Muscle layer of duodenum (tissue), 2 donors: Measurements from ENCODE around the gene EIF5AL1.
"Not testable (repeated sequence)": the region's sequence is repeated elsewhere in the genome, so short reads cannot be mapped to it uniquely, and the experiment has no call there.

ENCODE experiments used
- H3K27ac ChIP-seq: one replicate; pipeline ENCODE4 v1.7.0; 2013; ENCODE audit warnings: mild to moderate bottlenecking, low read length
- H3K27me3 ChIP-seq: one replicate; pipeline ENCODE4 v1.7.0; 2013; ENCODE audit warnings: low read depth, mild to moderate bottlenecking, control low read depth, low read length
- H3K36me3 ChIP-seq, 2 donors: one replicate each; pipeline ENCODE4 v1.7.0; 2013; ENCODE audit warnings: low read length in 2 of 2, control low read depth in 1 of 2, mild to moderate bottlenecking in 1 of 2; ENCODE audit not compliant: insufficient read depth in 2 of 2, control insufficient read depth in 1 of 2
- H3K4me1 ChIP-seq, 2 donors: one replicate each; pipeline ENCODE4 v1.7.0; 2013; ENCODE audit warnings: low read length in 2 of 2, mild to moderate bottlenecking in 2 of 2, control low read depth in 1 of 2, moderate library complexity in 1 of 2; ENCODE audit not compliant: insufficient read depth in 2 of 2, control insufficient read depth in 1 of 2
- H3K4me3 ChIP-seq, 2 donors: one replicate each; pipeline ENCODE4 v1.7.0; 2013; ENCODE audit warnings: low read length in 2 of 2, low read depth in 1 of 2, mild to moderate bottlenecking in 1 of 2
- H3K9me3 ChIP-seq, 2 donors: one replicate each; pipeline ENCODE4 v1.7.0; 2013; ENCODE audit warnings: low read length in 2 of 2, control low read depth in 1 of 2, mild to moderate bottlenecking in 1 of 2; ENCODE audit not compliant: control insufficient read depth in 1 of 2
- donor health status: healthy.

Gene EIF5AL1

GRCh38 chr10:79544926-79545659 is 32.8 kb downstream of the EIF5AL1 start:
- not testable (repeated sequence) for H3K9me3 ChIP-seq, H3K4me3 ChIP-seq, H3K27me3 ChIP-seq, H3K27ac ChIP-seq, H3K4me1 ChIP-seq, H3K36me3 ChIP-seq

GRCh38 chr10:79547128-79547527 is 34.8 kb downstream of the EIF5AL1 start:
- H3K27me3 ChIP-seq, H3K4me3 ChIP-seq, H3K36me3 ChIP-seq, H3K4me1 ChIP-seq, H3K27ac ChIP-seq, H3K9me3 ChIP-seq: not testable (repeated sequence)

- Histone ChIP-seq H3K4me1 (no peaks in the 10 kb centered on the region), H3K27me3 (no peaks in the 10 kb centered on the region), H3K36me3 (no peaks in the 10 kb centered on the region), H3K9me3 (no peaks in the 10 kb centered on the region), H3K27ac (no peak overlapping the region), H3K4me3 (no peak overlapping the region)
These were observed 35.6 kb downstream of the EIF5AL1 start for GRCh38 chr10:79547973-79548372.

GRCh38 chr10:79552143-79552542 is 39.8 kb downstream of the EIF5AL1 start:
- Histone ChIP-seq H3K4me1 (no peaks in the 10 kb centered on the region), H3K9me3 (no peaks in the 10 kb centered on the region), H3K27ac (no peak overlapping the region), H3K27me3 (no peaks in the 10 kb centered on the region), H3K36me3 (no peaks in the 10 kb centered on the region), H3K4me3 (no peak overlapping the region)

- Histone ChIP-seq H3K4me1 (no peaks in the 10 kb centered on the region), H3K27ac (no peak overlapping the region), H3K9me3 (no peaks in the 10 kb centered on the region), H3K27me3 (no peaks in the 10 kb centered on the region), H3K36me3 (no peaks in the 10 kb centered on the region), H3K4me3 (no peak overlapping the region)
These were observed 43.3 kb downstream of the EIF5AL1 start for GRCh38 chr10:79555354-79556309.

GRCh38 chr10:79556961-79557360 is 44.6 kb downstream of the EIF5AL1 start:
- H3K27ac ChIP-seq, H3K27me3 ChIP-seq, H3K4me3 ChIP-seq, H3K4me1 ChIP-seq, H3K9me3 ChIP-seq, H3K36me3 ChIP-seq: not testable (repeated sequence)

- H3K36me3 ChIP-seq = no peaks in the 10 kb centered on the region
- no peak overlapping the region for H3K27ac ChIP-seq
- no peaks in the 10 kb centered on the region for H3K9me3 ChIP-seq
- H3K4me3 ChIP-seq = no peak overlapping the region
- no peaks in the 10 kb centered on the region for H3K27me3 ChIP-seq
- peaks cover 0 to 6% of the 10 kb centered on the region in 2 donors for H3K4me1 ChIP-seq
These were observed 47.4 kb downstream of the EIF5AL1 start for GRCh38 chr10:79559726-79560125.

- Histone ChIP-seq H3K9me3 (no peaks in the 10 kb centered on the region), H3K4me1 (peaks cover 0 to 6% of the 10 kb centered on the region in 2 donors), H3K36me3 (no peaks in the 10 kb centered on the region), H3K27me3 (no peaks in the 10 kb centered on the region), H3K4me3 (no peak within 1 kb of the TSS), H3K27ac (no peak within 1 kb of the TSS)
These were observed 47.9 kb downstream of the EIF5AL1 start, which contains the start of gene SFTPA2 for GRCh38 chr10:79560160-79560709. Gene SFTPA2, minus strand, starts transcription at chr10:79560407. Its CDS starts 924 bp downstream, at chr10:79559483.

GRCh38 chr10:79561257-79561656 is 48.9 kb downstream of the EIF5AL1 start:
- Histone ChIP-seq H3K4me1 (peaks cover 0 to 6% of the 10 kb centered on the region in 2 donors), H3K4me3 (no peak overlapping the region), H3K36me3 (no peaks in the 10 kb centered on the region), H3K9me3 (no peaks in the 10 kb centered on the region), H3K27me3 (no peaks in the 10 kb centered on the region), H3K27ac (no peak overlapping the region)

- no peaks in the 10 kb centered on the region for H3K27me3 ChIP-seq
- no peaks in the 10 kb centered on the region for H3K36me3 ChIP-seq
- peak overlapping the region; percentile 27 to 34 for H3K4me3 ChIP-seq
- H3K4me1 ChIP-seq = peaks cover 0 to 6% of the 10 kb centered on the region in 2 donors
- H3K27ac ChIP-seq = no peak overlapping the region
- H3K9me3 ChIP-seq = no peaks in the 10 kb centered on the region
These were observed 49.9 kb downstream of the EIF5AL1 start for GRCh38 chr10:79562135-79562756.

- H3K27me3 ChIP-seq = no peaks in the 10 kb centered on the region
- peaks cover 0 to 6% of the 10 kb centered on the region in 2 donors for H3K4me1 ChIP-seq
- no peak overlapping the region for H3K4me3 ChIP-seq
- no peak overlapping the region for H3K27ac ChIP-seq
- no peaks in the 10 kb centered on the region for H3K9me3 ChIP-seq
- H3K36me3 ChIP-seq = no peaks in the 10 kb centered on the region
These were observed 51.1 kb downstream of the EIF5AL1 start for GRCh38 chr10:79563426-79563825.
